Measurements from ENCODE around the gene ATP9A.

Gene ATP9A

GRCh38 chr20:51710361-51710894, 57.8 kb downstream of the ATP9A start:
- H3K4me3 ChIP-seq (ENCODE audit: low read depth, low read length), result no peak overlapping the region
- no peak for TF ChIP-seq CTCF (conservative IDR thresholded peaks at IDR 0.05; ENCODE audit: low read depth, low read length)
- DNase-seq (ENCODE audit: low read depth), result peak; percentile 8

- TF ChIP-seq CTCF (conservative IDR thresholded peaks at IDR 0.05; ENCODE audit: low read depth, low read length), result no peak
- no peak for DNase-seq (ENCODE audit: low read depth)
- H3K4me3 ChIP-seq (ENCODE audit: low read depth, low read length), result no peak overlapping the region
Measured at GRCh38 chr20:51705400-51705799, 62.8 kb downstream of the ATP9A start.

- DNase-seq (ENCODE audit: low read depth), result no peak
- no peak overlapping the region for H3K4me3 ChIP-seq (ENCODE audit: low read depth, low read length)
- no peak for TF ChIP-seq CTCF (conservative IDR thresholded peaks at IDR 0.05; ENCODE audit: low read depth, low read length)
Measured at GRCh38 chr20:51703400-51704287, 64.5 kb downstream of the ATP9A start.

- DNase-seq (ENCODE audit: low read depth), result no peak
- no peak overlapping the region for H3K4me3 ChIP-seq (ENCODE audit: low read depth, low read length)
- no peak for TF ChIP-seq CTCF (conservative IDR thresholded peaks at IDR 0.05; ENCODE audit: low read depth, low read length)
Measured at GRCh38 chr20:51702556-51702955, 65.6 kb downstream of the ATP9A start.

GRCh38 chr20:51700809-51701285, 67.3 kb downstream of the ATP9A start:
- no peak overlapping the region for H3K4me3 ChIP-seq (ENCODE audit: low read depth, low read length)
- peak; percentile 86 for TF ChIP-seq CTCF (conservative IDR thresholded peaks at IDR 0.05; ENCODE audit: low read depth, low read length)
- DNase-seq (ENCODE audit: low read depth), result peak; percentile 71

- DNase-seq (ENCODE audit: low read depth), result no peak
- no peak for TF ChIP-seq CTCF (conservative IDR thresholded peaks at IDR 0.05; ENCODE audit: low read depth, low read length)
- H3K4me3 ChIP-seq (ENCODE audit: low read depth, low read length), result no peak overlapping the region
Measured at GRCh38 chr20:51698252-51698651, 69.9 kb downstream of the ATP9A start.

Data from choroid plexus epithelial cell (primary cell).